PC-9 (cell line): Measurements from ENCODE around the gene RNF166. TPM values are rescaled to one million over a fixed set of nuclear protein-coding genes. Genes with fewer than 3 reads are reported as not detected.

ENCODE experiments used
- BruUV-seq: library from RNA; stranded (reverse); fragments of 400-500 nt; replicated peaks from 2 replicates; lab custom pipeline; 2021; lab: Mats Ljungman, UMichigan
- CTCF ChIA-PET: fragments of 300-600 bp; sonication (Branson Sonifier 250); formaldehyde crosslinking; loops from one replicate; lab custom pipeline; 2022; ENCODE audit warnings: antibody characterized with exemption; lab: Charles Lee
- POLR2A ChIA-PET: fragments of 300-600 bp; sonication (Branson Sonifier 250); formaldehyde crosslinking; loops from one replicate; lab custom pipeline; 2022; ENCODE audit warnings: antibody characterized with exemption; ENCODE audit not compliant: unreplicated experiment; lab: Charles Lee
- DNase-seq, 2 experiments: peaks; one replicate each; pipeline versions ENCODE4 v3.0.0 to v3.0.0-alpha.2; 2015 to 2022; ENCODE audit warnings: mixed read lengths in 1 of 2
- H2AFZ ChIP-seq: fragments of 200-600 bp; sonication (generic); 2 replicates; pipeline ENCODE4 v1.8.1; 2017; ENCODE audit warnings: antibody characterized with exemption
- H3F3A ChIP-seq: fragments of 200-600 bp; sonication (generic); 2 replicates; pipeline ENCODE4 v1.8.1; 2017; ENCODE audit warnings: antibody characterized with exemption, mild to moderate bottlenecking, low read depth; ENCODE audit not compliant: insufficient read depth
- H3K27ac ChIP-seq: fragments of 200-600 bp; sonication (generic); 2 replicates; pipeline ENCODE4 v1.6.1; 2016; ENCODE audit warnings: mixed run types
- H3K27me3 ChIP-seq: fragments of 200-600 bp; sonication (generic); 2 replicates; pipeline ENCODE4 v1.6.1; 2016; ENCODE audit warnings: low read depth, mixed run types; ENCODE audit not compliant: insufficient read depth
- H3K36me3 ChIP-seq: fragments of 200-600 bp; sonication (generic); 2 replicates; pipeline ENCODE4 v1.6.1; 2016; ENCODE audit warnings: low read depth, mixed run types
- H3K4me1 ChIP-seq: fragments of 200-600 bp; sonication (generic); replicated peaks from 2 replicates; pipeline ENCODE4 v1.6.1; 2016; ENCODE audit warnings: mixed run types; ENCODE audit not compliant: insufficient read depth
- H3K4me2 ChIP-seq: fragments of 200-600 bp; sonication (generic); 2 replicates; pipeline ENCODE4 v1.6.1; 2017; ENCODE audit warnings: mixed run types
- H3K4me3 ChIP-seq: fragments of 200-600 bp; sonication (generic); 2 replicates; pipeline ENCODE4 v1.6.1; 2016; ENCODE audit warnings: mixed run types
- H3K79me2 ChIP-seq: fragments of 200-600 bp; sonication (generic); 2 replicates; pipeline ENCODE4 v1.6.1; 2017; ENCODE audit warnings: low read depth, mixed run types
- H3K9me2 ChIP-seq: fragments of 200-600 bp; sonication (generic); 2 replicates; pipeline ENCODE4 v1.8.1; 2017; ENCODE audit warnings: mild to moderate bottlenecking; ENCODE audit not compliant: insufficient read depth
- H3K9me3 ChIP-seq: fragments of 200-600 bp; sonication (generic); 2 replicates; pipeline ENCODE4 v1.8.1; 2016; ENCODE audit warnings: low read depth; ENCODE audit not compliant: insufficient read depth
- H4K20me1 ChIP-seq: fragments of 200-600 bp; sonication (generic); 2 replicates; pipeline ENCODE4 v1.8.1; 2017; ENCODE audit not compliant: insufficient read depth
- EZH2 ChIP-seq: fragments of 200-600 bp; sonication (generic); IDR thresholded peaks from 2 replicates; pipeline ENCODE4 v1.8.0; 2017; ENCODE audit warnings: antibody characterized with exemption, low read depth
- intact Hi-C: fragments of 100-400 bp; cut with micrococcal nuclease; formaldehyde crosslinking; loops from one replicate; pipeline ENCODE4 v1.10.0; 2022; ENCODE audit not compliant: unreplicated experiment
- total RNA-seq: library from RNA; stranded (reverse); gene quantifications from 2 replicates; pipeline ENCODE4 v1.2.3, GENCODE V29; 2021
- TF ChIP-seq, protein P1 (sequence below): fragments of 200-600 bp; sonication (generic); conservative IDR thresholded peaks from 2 replicates; pipeline ENCODE4 v1.6.1; 2017; ENCODE audit warnings: mixed run types, antibody characterized with exemption, mild to moderate bottlenecking, moderate library complexity

RNF166 gene
- total RNA-seq, 1 experiment from 2014 or later: 29.4 TPM

DNA sequence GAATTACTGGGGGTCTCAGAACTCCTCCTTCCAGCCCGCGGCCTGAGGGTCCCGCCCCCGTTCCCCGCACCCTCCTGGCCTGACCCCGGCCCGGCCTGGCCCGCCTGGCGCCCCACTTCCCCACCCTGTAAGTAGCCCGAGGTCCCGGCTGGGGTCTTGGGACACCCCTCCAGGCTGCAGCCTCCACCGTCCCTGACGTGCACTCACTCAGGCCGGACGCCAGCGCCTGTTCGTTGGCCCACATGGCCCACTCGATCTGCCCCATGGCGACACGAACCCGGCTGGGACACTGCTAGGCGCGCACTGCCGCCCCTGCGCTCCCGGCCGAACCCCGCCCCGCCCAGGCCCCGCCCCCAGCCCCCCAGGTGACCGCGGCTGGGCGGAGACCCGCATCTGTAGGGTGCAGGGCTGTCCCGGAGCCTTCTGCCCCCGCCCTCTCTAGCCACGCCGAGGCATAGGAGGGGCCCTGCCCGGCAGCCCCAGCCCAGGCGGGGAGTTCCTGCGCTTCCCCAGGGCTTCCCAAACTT is 55.4 kb downstream of the RNF166 start, which contains the start of gene CYBA:
Gene CYBA, minus strand, starts transcription at position 305 of the 527 bp plus-strand sequence. Its CDS starts 40 bp downstream, at position 265.
- H3K9me2 ChIP-seq: no peaks in the 10 kb centered on the region
- no peaks in the 10 kb centered on the region for H3K9me3 ChIP-seq
- H3K27ac ChIP-seq: peak within 1 kb of the TSS; percentile 63
- TF ChIP-seq EZH2: no peak
- TF ChIP-seq, protein P1, sequence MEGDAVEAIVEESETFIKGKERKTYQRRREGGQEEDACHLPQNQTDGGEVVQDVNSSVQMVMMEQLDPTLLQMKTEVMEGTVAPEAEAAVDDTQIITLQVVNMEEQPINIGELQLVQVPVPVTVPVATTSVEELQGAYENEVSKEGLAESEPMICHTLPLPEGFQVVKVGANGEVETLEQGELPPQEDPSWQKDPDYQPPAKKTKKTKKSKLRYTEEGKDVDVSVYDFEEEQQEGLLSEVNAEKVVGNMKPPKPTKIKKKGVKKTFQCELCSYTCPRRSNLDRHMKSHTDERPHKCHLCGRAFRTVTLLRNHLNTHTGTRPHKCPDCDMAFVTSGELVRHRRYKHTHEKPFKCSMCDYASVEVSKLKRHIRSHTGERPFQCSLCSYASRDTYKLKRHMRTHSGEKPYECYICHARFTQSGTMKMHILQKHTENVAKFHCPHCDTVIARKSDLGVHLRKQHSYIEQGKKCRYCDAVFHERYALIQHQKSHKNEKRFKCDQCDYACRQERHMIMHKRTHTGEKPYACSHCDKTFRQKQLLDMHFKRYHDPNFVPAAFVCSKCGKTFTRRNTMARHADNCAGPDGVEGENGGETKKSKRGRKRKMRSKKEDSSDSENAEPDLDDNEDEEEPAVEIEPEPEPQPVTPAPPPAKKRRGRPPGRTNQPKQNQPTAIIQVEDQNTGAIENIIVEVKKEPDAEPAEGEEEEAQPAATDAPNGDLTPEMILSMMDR: no peak
- BruUV-seq: no TSS peak
- H3K36me3 ChIP-seq: no peaks in the 10 kb centered on the region
- H3K4me3 ChIP-seq: peak within 1 kb of the TSS; percentile 58; the same call in 1 of the 2 replicates
- peaks cover 8% of the 10 kb centered on the region; the same call in 1 of the 2 replicates for H3K27me3 ChIP-seq
- no peaks in the 10 kb centered on the region for H3K79me2 ChIP-seq
- no peak for DNase-seq
- intact Hi-C loops: no loop called here
- H3K4me1 ChIP-seq: no peaks in the 10 kb centered on the region
- peaks cover 12% of the 10 kb centered on the region for H4K20me1 ChIP-seq
- H3K4me2 ChIP-seq: peak within 1 kb of the TSS; percentile 74
- POLR2A ChIA-PET: no interaction called here
- CTCF ChIA-PET: interaction anchor here (0.6 kb wide), 1 partner anchor 894 kb away, joined by 3 read pairs; no protein-coding TSS in a partner anchor
- H3F3A ChIP-seq: peaks cover 18% of the 10 kb centered on the region; the same call in 1 of the 2 replicates
- H2AFZ ChIP-seq: no peak within 1 kb of the TSS

DNA sequence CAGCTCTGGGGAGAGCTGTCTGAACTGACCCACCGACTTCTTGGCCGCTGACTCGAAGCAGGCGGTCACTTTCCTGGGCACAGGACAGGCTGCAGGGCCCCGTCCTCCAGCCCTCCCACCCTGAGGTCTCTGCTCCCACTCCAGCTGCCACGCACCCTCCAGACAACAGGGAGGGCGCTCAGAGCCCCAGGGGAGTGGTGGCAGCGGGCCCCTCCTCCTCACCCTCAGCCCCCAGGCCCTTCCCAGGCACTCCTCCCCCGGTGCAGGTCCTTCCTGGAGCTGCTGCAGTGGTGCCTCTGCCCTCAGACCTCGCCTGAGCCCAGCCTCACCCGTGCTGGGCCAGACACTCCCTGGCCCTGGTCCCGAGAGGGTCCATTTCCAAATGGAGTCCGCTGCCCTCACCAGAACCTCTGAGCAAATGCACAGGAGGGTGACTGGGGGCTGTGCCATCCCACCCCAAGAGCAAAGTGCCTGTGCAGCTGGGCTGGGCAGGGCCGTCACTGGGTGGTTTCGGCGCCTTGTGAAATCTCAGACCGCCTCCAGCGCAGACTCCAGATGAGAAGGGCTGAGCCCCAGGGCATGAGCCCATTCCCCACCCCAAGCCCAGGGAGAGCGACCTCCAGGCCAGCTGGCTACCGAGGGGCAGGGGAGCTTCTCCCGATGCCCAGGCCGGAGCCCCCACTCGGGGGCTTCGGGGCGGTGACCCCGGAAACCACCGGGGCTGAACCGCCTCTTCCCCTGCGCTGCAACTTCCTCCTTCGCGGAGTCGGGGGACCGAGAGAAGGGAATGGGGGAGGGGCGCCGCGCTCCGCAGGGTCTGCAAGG is 56.1 kb downstream of the RNF166 start:
- no peaks in the 10 kb centered on the region for H3K9me3 ChIP-seq
- H3K36me3 ChIP-seq: no peaks in the 10 kb centered on the region
- no peak overlapping the region for H3K27ac ChIP-seq
- no peak for TF ChIP-seq EZH2
- TF ChIP-seq, protein P1: no peak
- ChIA-PET CTCF (no interaction called here), POLR2A (no interaction called here)
- H3F3A ChIP-seq: peaks cover 18% of the 10 kb centered on the region; the same call in 1 of the 2 replicates
- peaks cover 12% of the 10 kb centered on the region for H4K20me1 ChIP-seq
- H3K27me3 ChIP-seq: peaks cover 11% of the 10 kb centered on the region; the same call in 1 of the 2 replicates
- H3K4me2 ChIP-seq: peak overlapping the region; percentile 60
- BruUV-seq: no TSS peak
- no peaks in the 10 kb centered on the region for H3K79me2 ChIP-seq
- no peak for DNase-seq
- no peaks in the 10 kb centered on the region for H3K9me2 ChIP-seq
- H3K4me3 ChIP-seq: peak overlapping the region; percentile 58; the same call in 1 of the 2 replicates
- intact Hi-C loops: no loop called here
- H2AFZ ChIP-seq: no peak overlapping the region
- no peaks in the 10 kb centered on the region for H3K4me1 ChIP-seq

DNA sequence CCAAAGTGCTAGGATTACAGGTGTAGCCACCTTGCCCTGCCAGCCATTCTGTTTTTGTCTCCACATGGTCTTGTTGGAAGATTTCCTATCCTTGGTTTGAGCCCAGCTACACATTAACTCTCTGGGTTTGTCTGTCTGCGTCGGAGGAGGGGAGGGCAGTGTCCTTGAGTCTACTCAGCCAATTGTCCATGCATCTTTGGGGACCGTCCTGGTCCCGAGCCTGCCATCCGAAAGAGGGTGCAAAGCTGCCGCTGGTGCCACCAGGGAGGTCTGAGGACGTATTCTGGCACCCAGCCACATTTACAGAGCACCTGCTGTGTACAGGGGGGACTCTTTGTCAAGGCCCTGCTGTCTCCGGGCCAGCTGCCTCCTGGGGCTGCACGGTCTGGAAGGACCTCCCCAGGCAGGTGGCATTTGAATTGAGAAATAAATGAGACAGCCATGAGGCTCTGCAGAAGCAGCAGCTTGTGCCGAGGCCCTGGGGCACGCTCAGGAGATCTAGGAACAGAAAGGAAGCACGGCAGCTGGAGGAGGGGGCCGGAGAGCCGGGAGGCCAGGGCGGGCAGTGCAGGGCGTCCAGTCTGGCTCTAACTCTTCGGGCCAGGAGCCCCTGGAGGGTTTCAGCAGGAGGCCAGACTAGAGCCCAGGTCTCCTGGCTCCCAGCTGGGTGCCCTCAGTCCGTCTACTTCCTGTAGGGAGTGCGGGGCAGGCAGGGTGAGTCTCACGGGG is 56.8 kb downstream of the RNF166 start:
- peak overlapping the region; percentile 60 for H3K4me2 ChIP-seq
- peaks cover 13% of the 10 kb centered on the region; the same call in 1 of the 2 replicates for H3K27me3 ChIP-seq
- H3K36me3 ChIP-seq: no peaks in the 10 kb centered on the region
- peak overlapping the region; percentile 58; the same call in 1 of the 2 replicates for H3K4me3 ChIP-seq
- intact Hi-C loops: no loop called here
- ChIA-PET POLR2A (no interaction called here), CTCF (no interaction called here)
- no peak overlapping the region for H2AFZ ChIP-seq
- peaks cover 12% of the 10 kb centered on the region for H4K20me1 ChIP-seq
- H3K9me2 ChIP-seq: no peaks in the 10 kb centered on the region
- peaks cover 20% of the 10 kb centered on the region; the same call in 1 of the 2 replicates for H3F3A ChIP-seq
- H3K4me1 ChIP-seq: no peaks in the 10 kb centered on the region
- TF ChIP-seq, protein P1: no peak
- TF ChIP-seq EZH2: no peak
- H3K79me2 ChIP-seq: no peaks in the 10 kb centered on the region
- no peak overlapping the region for H3K27ac ChIP-seq
- BruUV-seq: no TSS peak
- no peak for DNase-seq
- H3K9me3 ChIP-seq: no peaks in the 10 kb centered on the region
